Panc1 (cell line): Measurements from ENCODE around the gene HIGD2B.
"Not testable (repeated sequence)": the region's sequence is repeated elsewhere in the genome, so short reads cannot be mapped to it uniquely, and the experiment has no call there.

ENCODE experiments used
- POLR2AphosphoS5 ChIP-seq: IDR thresholded peaks from 2 replicates; pipeline ENCODE4 v1.6.1; 2012; ENCODE audit warnings: mild to moderate bottlenecking, low read depth, low read length, moderate library complexity
- SIN3A ChIP-seq: IDR thresholded peaks from 2 replicates; pipeline ENCODE4 v1.6.1; 2012; ENCODE audit warnings: low read depth, mild to moderate bottlenecking, low read length, moderate library complexity, borderline replicate concordance; ENCODE audit not compliant: insufficient read depth
- TCF7L2 ChIP-seq: IDR thresholded peaks from 2 replicates; pipeline ENCODE4 v1.6.1; 2011; ENCODE audit warnings: mild to moderate bottlenecking, low read depth, low read length, inconsistent platforms
- TF ChIP-seq, protein P1 (sequence below): fragments of 450-650 bp; IDR thresholded peaks from 2 replicates; pipeline ENCODE4 v1.5.1; 2017; ENCODE audit warnings: mild to moderate bottlenecking
- TF ChIP-seq, protein P2 (sequence below), 2 experiments: IDR thresholded peaks; 2 replicates each; pipeline ENCODE4 v1.6.1; 2011 to 2012; ENCODE audit warnings: low read depth in 2 of 2, control low read depth in 1 of 2, low read length in 1 of 2, mild to moderate bottlenecking in 1 of 2, moderate library complexity in 1 of 2; ENCODE audit not compliant: insufficient read depth in 1 of 2

DNA sequence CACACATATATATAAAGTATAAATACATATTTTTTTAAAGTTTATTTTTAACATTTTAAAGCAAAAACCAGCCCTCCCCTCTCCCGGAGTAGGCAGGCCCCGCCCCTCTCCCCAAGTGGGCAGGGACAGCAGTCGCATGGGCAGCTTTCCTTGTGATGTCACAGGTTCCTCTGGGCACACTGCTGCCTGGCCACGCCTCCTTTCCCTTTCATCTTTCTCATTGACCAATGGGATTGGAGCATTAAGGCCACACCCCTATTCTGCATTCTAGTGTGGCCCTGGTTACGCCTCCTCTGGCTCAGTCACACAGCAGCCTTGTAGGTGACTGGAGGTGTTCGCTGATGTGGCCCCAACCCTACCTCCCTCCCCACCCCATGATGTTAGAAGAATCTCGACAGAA, 31.6 kb downstream of the HIGD2B start, which contains the start of gene GOLGA6B:
- TF ChIP-seq, protein P1, sequence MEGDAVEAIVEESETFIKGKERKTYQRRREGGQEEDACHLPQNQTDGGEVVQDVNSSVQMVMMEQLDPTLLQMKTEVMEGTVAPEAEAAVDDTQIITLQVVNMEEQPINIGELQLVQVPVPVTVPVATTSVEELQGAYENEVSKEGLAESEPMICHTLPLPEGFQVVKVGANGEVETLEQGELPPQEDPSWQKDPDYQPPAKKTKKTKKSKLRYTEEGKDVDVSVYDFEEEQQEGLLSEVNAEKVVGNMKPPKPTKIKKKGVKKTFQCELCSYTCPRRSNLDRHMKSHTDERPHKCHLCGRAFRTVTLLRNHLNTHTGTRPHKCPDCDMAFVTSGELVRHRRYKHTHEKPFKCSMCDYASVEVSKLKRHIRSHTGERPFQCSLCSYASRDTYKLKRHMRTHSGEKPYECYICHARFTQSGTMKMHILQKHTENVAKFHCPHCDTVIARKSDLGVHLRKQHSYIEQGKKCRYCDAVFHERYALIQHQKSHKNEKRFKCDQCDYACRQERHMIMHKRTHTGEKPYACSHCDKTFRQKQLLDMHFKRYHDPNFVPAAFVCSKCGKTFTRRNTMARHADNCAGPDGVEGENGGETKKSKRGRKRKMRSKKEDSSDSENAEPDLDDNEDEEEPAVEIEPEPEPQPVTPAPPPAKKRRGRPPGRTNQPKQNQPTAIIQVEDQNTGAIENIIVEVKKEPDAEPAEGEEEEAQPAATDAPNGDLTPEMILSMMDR: not testable (repeated sequence)
- not testable (repeated sequence) for TF ChIP-seq POLR2AphosphoS5, SIN3A, TCF7L2
- TF ChIP-seq, protein P2, sequence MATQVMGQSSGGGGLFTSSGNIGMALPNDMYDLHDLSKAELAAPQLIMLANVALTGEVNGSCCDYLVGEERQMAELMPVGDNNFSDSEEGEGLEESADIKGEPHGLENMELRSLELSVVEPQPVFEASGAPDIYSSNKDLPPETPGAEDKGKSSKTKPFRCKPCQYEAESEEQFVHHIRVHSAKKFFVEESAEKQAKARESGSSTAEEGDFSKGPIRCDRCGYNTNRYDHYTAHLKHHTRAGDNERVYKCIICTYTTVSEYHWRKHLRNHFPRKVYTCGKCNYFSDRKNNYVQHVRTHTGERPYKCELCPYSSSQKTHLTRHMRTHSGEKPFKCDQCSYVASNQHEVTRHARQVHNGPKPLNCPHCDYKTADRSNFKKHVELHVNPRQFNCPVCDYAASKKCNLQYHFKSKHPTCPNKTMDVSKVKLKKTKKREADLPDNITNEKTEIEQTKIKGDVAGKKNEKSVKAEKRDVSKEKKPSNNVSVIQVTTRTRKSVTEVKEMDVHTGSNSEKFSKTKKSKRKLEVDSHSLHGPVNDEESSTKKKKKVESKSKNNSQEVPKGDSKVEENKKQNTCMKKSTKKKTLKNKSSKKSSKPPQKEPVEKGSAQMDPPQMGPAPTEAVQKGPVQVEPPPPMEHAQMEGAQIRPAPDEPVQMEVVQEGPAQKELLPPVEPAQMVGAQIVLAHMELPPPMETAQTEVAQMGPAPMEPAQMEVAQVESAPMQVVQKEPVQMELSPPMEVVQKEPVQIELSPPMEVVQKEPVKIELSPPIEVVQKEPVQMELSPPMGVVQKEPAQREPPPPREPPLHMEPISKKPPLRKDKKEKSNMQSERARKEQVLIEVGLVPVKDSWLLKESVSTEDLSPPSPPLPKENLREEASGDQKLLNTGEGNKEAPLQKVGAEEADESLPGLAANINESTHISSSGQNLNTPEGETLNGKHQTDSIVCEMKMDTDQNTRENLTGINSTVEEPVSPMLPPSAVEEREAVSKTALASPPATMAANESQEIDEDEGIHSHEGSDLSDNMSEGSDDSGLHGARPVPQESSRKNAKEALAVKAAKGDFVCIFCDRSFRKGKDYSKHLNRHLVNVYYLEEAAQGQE (IDR thresholded peaks at IDR 0.05; ENCODE audit: insufficient read depth in 1 of 2, low read depth in 2 of 2, low read length in 1 of 2): not testable (repeated sequence)
